ENCODE measurements around the gene SERPING1.

The SERPING1 gene

GRCh38 chr11:57566905-57567514, 30.5 kb upstream of the SERPING1 start:
- Histone ChIP-seq H3K4me2 (ENCODE audit: low read depth, low read length, poor library complexity, severe bottlenecking) (peak overlapping the region; percentile 62), H3F3A (ENCODE audit: insufficient read depth) (peaks cover 7% of the 10 kb centered on the region; the same call in 1 of the 2 replicates), H3K4me3 (ENCODE audit: insufficient read depth, low read length, poor library complexity, severe bottlenecking) (peak overlapping the region; percentile 67), H3K36me3 (ENCODE audit: low read length) (no peaks in the 10 kb centered on the region), H3K9me2 (replicated peaks; ENCODE audit: insufficient read depth, low read length) (no peaks in the 10 kb centered on the region), H3K9me3 (ENCODE audit: insufficient read depth, low read length) (no peaks in the 10 kb centered on the region), H4K20me1 (ENCODE audit: low read depth, low read length) (no peaks in the 10 kb centered on the region), H3K27me3 (ENCODE audit: low read length) (no peaks in the 10 kb centered on the region), H3K79me2 (ENCODE audit: insufficient read depth, low read length) (no peaks in the 10 kb centered on the region), H3K27ac (ENCODE audit: low read depth, low read length) (no peak overlapping the region), H2AFZ (ENCODE audit: low read depth, low read length, severe bottlenecking) (peak overlapping the region; percentile 64), H3K9ac (ENCODE audit: low read length) (peak overlapping the region; percentile 61)
- TF ChIP-seq CTCF (IDR thresholded peaks at IDR 0.05; ENCODE audit: insufficient read depth, low read length, poor library complexity, severe bottlenecking), result no peak
- TF ChIP-seq EZH2phosphoT487 (conservative IDR thresholded peaks at IDR 0.05; ENCODE audit: low read length), result no peak

GRCh38 chr11:57567515-57568329, 29.8 kb upstream of the SERPING1 start, which contains the start of gene UBE2L6:
TSS of gene UBE2L6 (minus strand) at chr11:57567672. CDS start at chr11:57567611, 61 bp downstream.
- Histone ChIP-seq H3K79me2 (ENCODE audit: insufficient read depth, low read length) (no peaks in the 10 kb centered on the region), H2AFZ (ENCODE audit: low read depth, low read length, severe bottlenecking) (peak within 1 kb of the TSS; percentile 82), H4K20me1 (ENCODE audit: low read depth, low read length) (no peaks in the 10 kb centered on the region), H3K9ac (ENCODE audit: low read length) (peak within 1 kb of the TSS; percentile 61), H3K36me3 (ENCODE audit: low read length) (no peaks in the 10 kb centered on the region), H3K4me3 (ENCODE audit: insufficient read depth, low read length, poor library complexity, severe bottlenecking) (peak within 1 kb of the TSS; percentile 67), H3K9me2 (replicated peaks; ENCODE audit: insufficient read depth, low read length) (no peaks in the 10 kb centered on the region), H3K9me3 (ENCODE audit: insufficient read depth, low read length) (no peaks in the 10 kb centered on the region), H3K27me3 (ENCODE audit: low read length) (no peaks in the 10 kb centered on the region), H3K27ac (ENCODE audit: low read depth, low read length) (0 out of 2 replicates have a peak within 1 kb of the TSS, but pooled peaks have one; percentile 24), H3K4me2 (ENCODE audit: low read depth, low read length, poor library complexity, severe bottlenecking) (peak within 1 kb of the TSS; percentile 62), H3F3A (ENCODE audit: insufficient read depth) (peaks cover 7% of the 10 kb centered on the region; the same call in 1 of the 2 replicates)
- TF ChIP-seq CTCF (IDR thresholded peaks at IDR 0.05; ENCODE audit: insufficient read depth, low read length, poor library complexity, severe bottlenecking) (peak; percentile 97), EZH2phosphoT487 (conservative IDR thresholded peaks at IDR 0.05; ENCODE audit: low read length) (no peak)

GRCh38 chr11:57568330-57568766, 29.1 kb upstream of the SERPING1 start:
- Histone ChIP-seq H3K36me3 (ENCODE audit: low read length) (no peaks in the 10 kb centered on the region), H3K9ac (ENCODE audit: low read length) (peak overlapping the region; percentile 61), H2AFZ (ENCODE audit: low read depth, low read length, severe bottlenecking) (peak overlapping the region; percentile 82), H3K9me2 (replicated peaks; ENCODE audit: insufficient read depth, low read length) (no peaks in the 10 kb centered on the region), H3F3A (ENCODE audit: insufficient read depth) (peaks cover 7% of the 10 kb centered on the region; the same call in 1 of the 2 replicates), H3K4me3 (ENCODE audit: insufficient read depth, low read length, poor library complexity, severe bottlenecking) (peak overlapping the region; percentile 67), H3K27ac (ENCODE audit: low read depth, low read length) (no peak overlapping the region), H3K9me3 (ENCODE audit: insufficient read depth, low read length) (no peaks in the 10 kb centered on the region), H3K27me3 (ENCODE audit: low read length) (no peaks in the 10 kb centered on the region), H3K79me2 (ENCODE audit: insufficient read depth, low read length) (no peaks in the 10 kb centered on the region), H4K20me1 (ENCODE audit: low read depth, low read length) (no peaks in the 10 kb centered on the region), H3K4me2 (ENCODE audit: low read depth, low read length, poor library complexity, severe bottlenecking) (peak overlapping the region; percentile 62)
- no peak for TF ChIP-seq EZH2phosphoT487 (conservative IDR thresholded peaks at IDR 0.05; ENCODE audit: low read length)
- no peak for TF ChIP-seq CTCF (IDR thresholded peaks at IDR 0.05; ENCODE audit: insufficient read depth, low read length, poor library complexity, severe bottlenecking)

All from SU-DHL-6 (cell line).